ENCODE data around the gene PODN.

Gene PODN

GRCh38 chr1:53089478-53090226 is 27.6 kb downstream of the PODN start:
- no peak for DNase-seq (ENCODE audit: low read depth, low spot score)

- no peak for DNase-seq (ENCODE audit: low read depth, low spot score)
These were observed 28.5 kb downstream of the PODN start for GRCh38 chr1:53090227-53091147.

- DNase-seq (ENCODE audit: low read depth, low spot score): no peak
These were observed 30.0 kb downstream of the PODN start for GRCh38 chr1:53091841-53092645.

- no peak for DNase-seq (ENCODE audit: low read depth, low spot score)
These were observed 30.8 kb downstream of the PODN start for GRCh38 chr1:53092659-53093450.

GRCh38 chr1:53093451-53093754 is 31.4 kb downstream of the PODN start:
- no peak for DNase-seq (ENCODE audit: low read depth, low spot score)

- no peak for DNase-seq (ENCODE audit: low read depth, low spot score)
These were observed 31.9 kb downstream of the PODN start for GRCh38 chr1:53093778-53094532.

- DNase-seq (ENCODE audit: low read depth, low spot score): no peak
These were observed 32.5 kb downstream of the PODN start for GRCh38 chr1:53094533-53094919.

- DNase-seq (ENCODE audit: low read depth, low spot score): no peak
These were observed 42.4 kb downstream of the PODN start for GRCh38 chr1:53104289-53104913.

GRCh38 chr1:53107090-53107489 is 45.1 kb downstream of the PODN start:
- no peak for DNase-seq (ENCODE audit: low read depth, low spot score)

GRCh38 chr1:53107570-53108322 is 45.7 kb downstream of the PODN start:
- no peak for DNase-seq (ENCODE audit: low read depth, low spot score)

- no peak for DNase-seq (ENCODE audit: low read depth, low spot score)
These were observed 46.9 kb downstream of the PODN start for GRCh38 chr1:53108646-53109580.

- DNase-seq (ENCODE audit: low read depth, low spot score): no peak
These were observed 48.5 kb downstream of the PODN start for GRCh38 chr1:53110370-53111072.

- no peak for DNase-seq (ENCODE audit: low read depth, low spot score)
These were observed 49.1 kb downstream of the PODN start for GRCh38 chr1:53111073-53111556.

GRCh38 chr1:53111693-53112092 is 49.7 kb downstream of the PODN start:
- DNase-seq (ENCODE audit: low read depth, low spot score): no peak

- no peak for DNase-seq (ENCODE audit: low read depth, low spot score)
These were observed 50.3 kb downstream of the PODN start for GRCh38 chr1:53112271-53112774.

- no peak for DNase-seq (ENCODE audit: low read depth, low spot score)
These were observed 50.8 kb downstream of the PODN start for GRCh38 chr1:53112861-53113260.

GRCh38 chr1:53114090-53114489 is 52.1 kb downstream of the PODN start:
- no peak for DNase-seq (ENCODE audit: low read depth, low spot score)

Measured in activated CD4-positive, CD25-positive, alpha-beta regulatory T cell treated with anti-CD3 and anti-CD28 coated beads, Interleukin-2, amount 50 U/mL, for 16 hours (primary cell).